T-helper 22 cell (primary cell): Measurements from ENCODE around the gene NSDHL.

Source experiments
- DNase-seq: peaks from one replicate; pipeline ENCODE4 v3.0.0-alpha.2; 2020; ENCODE audit warnings: low read depth

The NSDHL gene

DNA sequence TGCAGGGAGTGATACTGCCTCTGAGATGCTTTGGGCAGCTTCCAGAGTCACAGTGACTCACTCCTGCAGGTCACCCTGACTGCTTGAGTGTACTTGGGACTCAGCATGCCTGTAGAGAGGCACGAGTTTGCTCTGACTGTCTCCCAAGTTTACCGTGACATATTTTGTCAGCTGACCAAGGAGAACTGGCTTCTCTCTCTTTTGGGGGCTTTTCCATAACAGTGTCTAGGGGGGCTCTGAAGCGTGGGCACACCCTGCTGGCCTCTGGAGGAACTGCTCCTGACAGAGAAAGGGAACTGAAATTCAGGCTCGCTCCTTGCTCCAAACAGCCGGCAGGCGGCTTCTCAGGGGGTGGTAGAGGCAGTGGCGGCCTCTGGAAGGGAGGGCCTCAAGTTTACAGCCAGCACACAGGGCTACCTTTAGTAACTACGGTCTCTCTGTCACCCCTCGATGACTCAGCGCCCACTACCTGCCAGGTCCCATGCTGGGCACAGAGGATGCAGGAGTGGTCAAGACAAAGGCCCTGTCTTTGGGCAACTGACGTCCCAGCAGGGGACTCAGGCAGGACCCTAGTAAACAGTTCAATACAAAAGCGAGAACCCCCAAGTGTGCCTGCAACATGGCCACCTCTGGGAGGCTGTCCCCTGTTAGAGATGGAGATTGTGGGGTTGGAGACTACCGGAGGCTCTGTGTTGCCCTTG is 84.8 kb downstream of the NSDHL start:
- DNase-seq = no peak

DNA sequence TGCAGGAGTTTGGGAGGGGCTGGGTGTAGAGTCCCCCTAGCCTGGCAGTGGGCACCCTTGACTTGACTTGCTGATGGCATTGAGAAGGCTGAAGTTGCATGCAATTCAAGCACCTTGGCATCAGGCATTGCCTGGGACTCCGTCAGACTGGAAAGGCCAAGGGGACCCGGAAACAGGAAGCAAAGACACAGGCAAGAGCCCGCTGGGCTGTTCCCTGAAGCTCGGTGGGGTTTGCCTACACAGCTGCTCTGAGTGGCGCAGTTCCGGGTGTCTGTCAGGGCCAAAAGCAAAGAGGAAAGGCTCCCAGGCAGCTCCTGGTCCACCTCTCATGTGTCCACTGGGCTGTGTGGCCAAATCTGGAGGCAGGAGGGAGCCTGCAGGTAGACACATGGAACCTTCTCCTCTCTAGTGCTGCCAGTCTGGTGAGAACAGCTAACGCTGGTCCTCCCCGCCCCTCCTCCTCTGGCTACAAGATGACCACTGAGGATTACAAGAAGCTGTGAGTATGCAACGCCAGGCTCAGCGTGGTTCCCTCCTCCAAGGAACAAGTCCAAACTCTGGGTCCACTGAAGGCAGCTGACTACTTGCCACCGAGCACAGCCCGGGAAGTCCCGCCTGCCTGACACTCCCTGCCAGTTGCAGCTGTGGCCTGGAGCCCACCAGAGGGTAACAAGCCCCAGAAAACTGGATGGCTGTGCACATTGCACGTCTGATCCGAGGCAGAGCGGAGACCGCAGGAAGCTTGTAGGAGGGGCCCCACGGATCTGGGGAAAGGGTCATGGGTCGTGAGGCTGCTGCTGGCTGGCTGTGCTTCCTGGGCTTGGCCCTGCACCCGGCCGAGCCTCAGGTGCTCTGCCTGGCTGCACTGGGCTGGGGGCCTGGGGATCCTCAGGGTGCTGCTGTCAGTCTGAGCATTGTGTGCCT is 87.1 kb downstream of the NSDHL start:
- DNase-seq = no peak

DNA sequence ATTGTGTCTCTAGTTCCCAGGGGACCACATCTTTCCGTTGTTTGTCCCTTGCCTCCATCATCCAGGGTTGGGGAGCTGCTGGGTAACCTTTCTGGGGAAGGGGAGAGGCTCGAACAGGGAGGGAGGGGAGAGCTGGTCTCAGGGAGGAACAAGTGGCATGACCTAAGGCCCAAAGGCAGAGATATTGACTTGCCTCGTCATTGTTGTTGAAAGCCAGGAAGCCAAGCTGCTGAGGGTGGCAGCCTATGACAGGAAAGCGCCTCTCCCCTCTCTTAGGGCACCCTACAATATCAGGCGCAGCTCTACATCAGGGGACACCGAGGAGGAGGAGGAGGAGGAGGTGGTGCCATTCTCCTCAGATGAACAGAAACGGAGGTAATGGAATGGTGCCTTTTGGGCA is 87.8 kb downstream of the NSDHL start:
- no peak for DNase-seq
